Measurements from ENCODE around the gene UGDH. TPM values are rescaled to one million over a fixed set of nuclear protein-coding genes. Genes with fewer than 3 reads are reported as not detected.

UGDH gene
- total and polyA plus RNA-seq, 2 donors (not counting 3 experiments of a cell fraction or from before 2014, with no cell fraction given): 41.3 to 62.1 TPM

GRCh38 chr4:39569209-39569608, 42.0 kb upstream of the UGDH start:
- H3K27ac ChIP-seq (ENCODE audit: insufficient read depth, low read depth, low read length): no peak overlapping the region
- H3K4me3 ChIP-seq (replicated peaks in 1 of 3; ENCODE audit: insufficient read depth in 1 of 3, low read depth in 1 of 3, low read length in 3 of 3): no peak overlapping the region
- no peaks in the 10 kb centered on the region for H3K9me1 ChIP-seq (replicated peaks; ENCODE audit: control insufficient read depth, extremely low read depth, insufficient read depth, low read length)
- H3K4me2 ChIP-seq (ENCODE audit: insufficient read depth, low read length): no peak overlapping the region
- H3K4me1 ChIP-seq (ENCODE audit: control insufficient read depth, extremely low read depth, insufficient read depth, low read length): no peaks in the 10 kb centered on the region
- no peak for FAIRE-seq
- no peaks in the 10 kb centered on the region for H3K27me3 ChIP-seq (ENCODE audit: control insufficient read depth in 2 of 2, insufficient read depth in 2 of 2, low read length in 2 of 2)
- H2AFZ ChIP-seq (ENCODE audit: low read depth, low read length): no peak overlapping the region
- no peaks in the 10 kb centered on the region for H3K9me3 ChIP-seq (replicated peaks; ENCODE audit: control insufficient read depth, insufficient read depth, low read length)
- ChIA-PET POLR2A (no interaction called here), CTCF (interaction anchor here (2.0 kb wide), 1 partner anchor 10 kb away, joined by 6 read pairs; no protein-coding TSS in a partner anchor)
- intact Hi-C loops (cut with micrococcal nuclease) (no loop called here), dilution Hi-C loops (cut with MboI; ENCODE audit: extremely low pct_ligation_motif_present, low sequenced_read_pairs) (no loop called here)
- TF ChIP-seq MYC (IDR thresholded peaks at IDR 0.05; ENCODE audit: low read depth, low read length) (no peak), POLR2A (IDR thresholded peaks at IDR 0.05; ENCODE audit: low read depth, low read length) (no peak), JUN (IDR thresholded peaks at IDR 0.05; ENCODE audit: borderline replicate concordance, insufficient read depth, insufficient read length, low read depth) (no peak), FOS (IDR thresholded peaks at IDR 0.05; ENCODE audit: borderline replicate concordance, insufficient read depth, low read length) (no peak), GATA2 (IDR thresholded peaks at IDR 0.05; ENCODE audit: insufficient read depth, insufficient read length, low read depth, low read length) (no peak), MAX (IDR thresholded peaks at IDR 0.05; ENCODE audit: insufficient read depth, insufficient read length) (no peak), POLR2AphosphoS5 (IDR thresholded peaks at IDR 0.05; ENCODE audit: insufficient read depth, low read depth, low read length) (no peak), EZH2 (IDR thresholded peaks at IDR 0.05; ENCODE audit: borderline replicate concordance, low read depth, low read length, severe bottlenecking) (no peak)
- TF ChIP-seq, protein P1, sequence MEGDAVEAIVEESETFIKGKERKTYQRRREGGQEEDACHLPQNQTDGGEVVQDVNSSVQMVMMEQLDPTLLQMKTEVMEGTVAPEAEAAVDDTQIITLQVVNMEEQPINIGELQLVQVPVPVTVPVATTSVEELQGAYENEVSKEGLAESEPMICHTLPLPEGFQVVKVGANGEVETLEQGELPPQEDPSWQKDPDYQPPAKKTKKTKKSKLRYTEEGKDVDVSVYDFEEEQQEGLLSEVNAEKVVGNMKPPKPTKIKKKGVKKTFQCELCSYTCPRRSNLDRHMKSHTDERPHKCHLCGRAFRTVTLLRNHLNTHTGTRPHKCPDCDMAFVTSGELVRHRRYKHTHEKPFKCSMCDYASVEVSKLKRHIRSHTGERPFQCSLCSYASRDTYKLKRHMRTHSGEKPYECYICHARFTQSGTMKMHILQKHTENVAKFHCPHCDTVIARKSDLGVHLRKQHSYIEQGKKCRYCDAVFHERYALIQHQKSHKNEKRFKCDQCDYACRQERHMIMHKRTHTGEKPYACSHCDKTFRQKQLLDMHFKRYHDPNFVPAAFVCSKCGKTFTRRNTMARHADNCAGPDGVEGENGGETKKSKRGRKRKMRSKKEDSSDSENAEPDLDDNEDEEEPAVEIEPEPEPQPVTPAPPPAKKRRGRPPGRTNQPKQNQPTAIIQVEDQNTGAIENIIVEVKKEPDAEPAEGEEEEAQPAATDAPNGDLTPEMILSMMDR (IDR thresholded peaks at IDR 0.05; ENCODE audit: extremely low read depth in 1 of 2, insufficient read depth in 1 of 2, low read depth in 1 of 2, low read length in 2 of 2): no peak
- H3K36me3 ChIP-seq (ENCODE audit: control insufficient read depth in 2 of 2, extremely low read depth in 1 of 2, insufficient read depth in 2 of 2, low read length in 2 of 2): peaks cover 0 to 3% of the 10 kb centered on the region in 2 experiments
- BruUV-seq (replicated peaks): no TSS peak
- no peak overlapping the region for H3K9ac ChIP-seq (replicated peaks; ENCODE audit: extremely low read depth, insufficient read depth, low read length)
- no peaks in the 10 kb centered on the region for H3K79me2 ChIP-seq (ENCODE audit: control insufficient read depth, insufficient read depth, low read length)
- H4K20me1 ChIP-seq (replicated peaks; ENCODE audit: control insufficient read depth, extremely low read depth, insufficient read depth, low read length): no peaks in the 10 kb centered on the region
- no peak for DNase-seq (ENCODE audit: low read depth, low spot score)
